ENCODE results near the gene CASP10. TPM values are rescaled to one million over a fixed set of nuclear protein-coding genes. Genes with fewer than 3 reads are reported as not detected.

Gene CASP10
- total RNA-seq, 1 experiment from 2014 or later, result 4.6 TPM

GRCh38 chr2:201186982-201187381 is 4.0 kb downstream of the CASP10 start:
- in situ Hi-C loops (cut with HindIII; ENCODE audit: low pct_unique_long_range_greater_than_20kb, low sequenced_read_pairs), result no loop called here
- DNase-seq (ENCODE audit: low read depth, low spot score), result no peak

GRCh38 chr2:201188449-201188848 is 5.5 kb downstream of the CASP10 start:
- in situ Hi-C loops (cut with HindIII; ENCODE audit: low pct_unique_long_range_greater_than_20kb, low sequenced_read_pairs), result no loop called here
- no peak for DNase-seq (ENCODE audit: low read depth, low spot score)

- in situ Hi-C loops (cut with HindIII; ENCODE audit: low pct_unique_long_range_greater_than_20kb, low sequenced_read_pairs), result no loop called here
- no peak for DNase-seq (ENCODE audit: low read depth, low spot score)
Observed at GRCh38 chr2:201191132-201191875, 8.4 kb downstream of the CASP10 start.

- no peak for DNase-seq (ENCODE audit: low read depth, low spot score)
- in situ Hi-C loops (cut with HindIII; ENCODE audit: low pct_unique_long_range_greater_than_20kb, low sequenced_read_pairs), result no loop called here
Observed at GRCh38 chr2:201194097-201194496, 11.2 kb downstream of the CASP10 start.

- no peak for DNase-seq (ENCODE audit: low read depth, low spot score)
- in situ Hi-C loops (cut with HindIII; ENCODE audit: low pct_unique_long_range_greater_than_20kb, low sequenced_read_pairs), result no loop called here
Observed at GRCh38 chr2:201195331-201195730, 12.4 kb downstream of the CASP10 start.

GRCh38 chr2:201196003-201196402 is 13.1 kb downstream of the CASP10 start:
- no peak for DNase-seq (ENCODE audit: low read depth, low spot score)
- in situ Hi-C loops (cut with HindIII; ENCODE audit: low pct_unique_long_range_greater_than_20kb, low sequenced_read_pairs), result no loop called here

- in situ Hi-C loops (cut with HindIII; ENCODE audit: low pct_unique_long_range_greater_than_20kb, low sequenced_read_pairs), result no loop called here
- DNase-seq (ENCODE audit: low read depth, low spot score), result no peak
Observed at GRCh38 chr2:201196803-201197202, 13.9 kb downstream of the CASP10 start.

GRCh38 chr2:201197781-201198180 is 14.8 kb downstream of the CASP10 start:
- in situ Hi-C loops (cut with HindIII; ENCODE audit: low pct_unique_long_range_greater_than_20kb, low sequenced_read_pairs), result no loop called here
- DNase-seq (ENCODE audit: low read depth, low spot score), result no peak

- DNase-seq (ENCODE audit: low read depth, low spot score), result no peak
- in situ Hi-C loops (cut with HindIII; ENCODE audit: low pct_unique_long_range_greater_than_20kb, low sequenced_read_pairs), result no loop called here
Observed at GRCh38 chr2:201199847-201200246, 16.9 kb downstream of the CASP10 start.

GRCh38 chr2:201200345-201200744 is 17.4 kb downstream of the CASP10 start:
- no peak for DNase-seq (ENCODE audit: low read depth, low spot score)
- in situ Hi-C loops (cut with HindIII; ENCODE audit: low pct_unique_long_range_greater_than_20kb, low sequenced_read_pairs), result no loop called here

- no peak for DNase-seq (ENCODE audit: low read depth, low spot score)
Observed at GRCh38 chr2:201201371-201201770, 18.4 kb downstream of the CASP10 start.

GRCh38 chr2:201203916-201204654 is 21.1 kb downstream of the CASP10 start:
- in situ Hi-C loops (cut with HindIII; ENCODE audit: low pct_unique_long_range_greater_than_20kb, low sequenced_read_pairs), result no loop called here
- DNase-seq (ENCODE audit: low read depth, low spot score), result no peak

More at GRCh38 chr2:201201371-201201770, 18.4 kb downstream of the CASP10 start:
- in situ Hi-C loops (cut with HindIII; ENCODE audit: low pct_unique_long_range_greater_than_20kb, low sequenced_read_pairs), result no loop called here

- DNase-seq (ENCODE audit: low read depth, low spot score), result no peak
- in situ Hi-C loops (cut with HindIII; ENCODE audit: low pct_unique_long_range_greater_than_20kb, low sequenced_read_pairs), result no loop called here
Observed at GRCh38 chr2:201204655-201205514, 21.9 kb downstream of the CASP10 start.

GRCh38 chr2:201205515-201205849 is 22.5 kb downstream of the CASP10 start:
- in situ Hi-C loops (cut with HindIII; ENCODE audit: low pct_unique_long_range_greater_than_20kb, low sequenced_read_pairs), result no loop called here
- no peak for DNase-seq (ENCODE audit: low read depth, low spot score)

- in situ Hi-C loops (cut with HindIII; ENCODE audit: low pct_unique_long_range_greater_than_20kb, low sequenced_read_pairs), result no loop called here
- no peak for DNase-seq (ENCODE audit: low read depth, low spot score)
Observed at GRCh38 chr2:201208563-201209252, 25.8 kb downstream of the CASP10 start.

- in situ Hi-C loops (cut with HindIII; ENCODE audit: low pct_unique_long_range_greater_than_20kb, low sequenced_read_pairs), result no loop called here
Observed at GRCh38 chr2:201215963-201216362, 33.0 kb downstream of the CASP10 start.

GRCh38 chr2:201216918-201217317 is 34.0 kb downstream of the CASP10 start:
- in situ Hi-C loops (cut with HindIII; ENCODE audit: low pct_unique_long_range_greater_than_20kb, low sequenced_read_pairs), result no loop called here

More at GRCh38 chr2:201215963-201216362, 33.0 kb downstream of the CASP10 start:
- no peak for DNase-seq (ENCODE audit: low read depth, low spot score)

GRCh38 chr2:201218780-201219179 is 35.8 kb downstream of the CASP10 start:
- in situ Hi-C loops (cut with HindIII; ENCODE audit: low pct_unique_long_range_greater_than_20kb, low sequenced_read_pairs), result no loop called here
- no peak for DNase-seq (ENCODE audit: low read depth, low spot score)

More at GRCh38 chr2:201216918-201217317, 34.0 kb downstream of the CASP10 start:
- DNase-seq (ENCODE audit: low read depth, low spot score), result no peak
